ENCODE results near the gene CHCHD6.

Gene CHCHD6

DNA sequence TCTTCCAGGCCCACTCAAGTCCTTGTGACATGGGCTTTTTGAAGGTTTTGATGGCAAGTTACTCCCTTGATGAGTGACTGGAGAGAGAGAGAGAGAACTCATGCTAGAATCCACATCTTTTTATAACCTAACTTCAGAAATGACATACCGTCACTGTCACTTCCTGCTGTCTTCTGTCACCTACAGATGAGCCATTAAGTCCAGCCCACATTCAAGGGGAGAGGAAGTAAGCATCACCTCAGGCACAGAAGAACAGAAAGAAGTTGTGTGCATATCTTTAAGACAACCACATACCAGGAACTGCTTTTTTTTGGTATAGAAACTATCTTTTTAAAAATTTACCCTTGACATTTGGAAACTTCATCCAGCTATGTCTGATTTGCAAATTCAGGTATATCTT, 32.5 kb upstream of the CHCHD6 start:
- no peak overlapping the region for H3K4me3 ChIP-seq (ENCODE audit: low read length)
- no peak for DNase-seq (ENCODE audit: low read depth)
- no peak for TF ChIP-seq CTCF (IDR thresholded peaks at IDR 0.05; ENCODE audit: insufficient read depth, low read depth, low read length, missing control alignments)

- TF ChIP-seq CTCF (IDR thresholded peaks at IDR 0.05; ENCODE audit: insufficient read depth, low read depth, low read length, missing control alignments) = no peak
- no peak for DNase-seq (ENCODE audit: low read depth)
- H3K4me3 ChIP-seq (ENCODE audit: low read length) = no peak overlapping the region
Observed at GRCh38 chr3:126672340-126672739, 31.7 kb upstream of the CHCHD6 start.

GRCh38 chr3:126672741-126673140, 31.3 kb upstream of the CHCHD6 start:
- no peak overlapping the region for H3K4me3 ChIP-seq (ENCODE audit: low read length)
- TF ChIP-seq CTCF (IDR thresholded peaks at IDR 0.05; ENCODE audit: insufficient read depth, low read depth, low read length, missing control alignments) = no peak
- DNase-seq (ENCODE audit: low read depth) = no peak

DNA sequence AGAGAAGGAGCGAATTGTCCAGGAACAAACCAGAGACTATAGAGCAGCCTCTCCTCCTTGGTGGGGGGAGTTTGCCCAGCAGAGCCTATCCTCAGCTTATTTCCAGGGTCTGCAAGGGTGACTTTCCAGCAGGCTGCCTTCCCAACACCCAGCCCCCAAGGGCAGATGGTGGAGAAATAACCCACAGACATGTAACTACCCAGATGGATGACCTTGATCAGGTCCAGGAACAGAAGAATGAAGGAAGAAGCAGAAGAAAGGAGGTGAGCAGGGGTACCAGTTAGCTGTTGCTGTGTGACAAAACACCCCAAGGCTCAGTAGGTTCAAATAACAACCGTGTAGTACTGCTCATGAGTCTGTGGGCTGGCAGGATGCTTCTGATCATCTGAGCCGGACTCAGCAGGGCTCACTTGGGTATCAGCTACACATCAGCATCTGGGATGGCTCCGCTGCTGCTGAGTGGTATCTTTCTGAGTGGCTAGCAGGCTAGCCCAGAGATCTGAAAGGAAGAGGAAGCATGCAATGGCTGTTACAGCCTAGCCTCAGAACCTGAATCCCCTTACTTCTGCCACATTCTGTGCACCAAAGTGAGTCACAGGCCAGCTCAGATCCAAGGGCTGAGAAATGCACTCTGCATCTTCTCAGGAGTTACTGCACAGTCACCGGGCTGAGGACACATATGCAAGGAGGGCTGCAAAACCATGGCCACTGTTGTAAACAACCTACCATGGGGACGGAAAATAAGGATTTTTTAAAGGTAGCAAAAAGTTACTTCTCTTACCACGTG, 26.9 kb upstream of the CHCHD6 start:
- DNase-seq (ENCODE audit: low read depth) = peak; percentile 33
- no peak for TF ChIP-seq CTCF (IDR thresholded peaks at IDR 0.05; ENCODE audit: insufficient read depth, low read depth, low read length, missing control alignments)
- H3K4me3 ChIP-seq (ENCODE audit: low read length) = no peak overlapping the region

GRCh38 chr3:126677862-126678503, 26.1 kb upstream of the CHCHD6 start:
- H3K4me3 ChIP-seq (ENCODE audit: low read length) = no peak overlapping the region
- TF ChIP-seq CTCF (IDR thresholded peaks at IDR 0.05; ENCODE audit: insufficient read depth, low read depth, low read length, missing control alignments) = no peak
- no peak for DNase-seq (ENCODE audit: low read depth)

DNA sequence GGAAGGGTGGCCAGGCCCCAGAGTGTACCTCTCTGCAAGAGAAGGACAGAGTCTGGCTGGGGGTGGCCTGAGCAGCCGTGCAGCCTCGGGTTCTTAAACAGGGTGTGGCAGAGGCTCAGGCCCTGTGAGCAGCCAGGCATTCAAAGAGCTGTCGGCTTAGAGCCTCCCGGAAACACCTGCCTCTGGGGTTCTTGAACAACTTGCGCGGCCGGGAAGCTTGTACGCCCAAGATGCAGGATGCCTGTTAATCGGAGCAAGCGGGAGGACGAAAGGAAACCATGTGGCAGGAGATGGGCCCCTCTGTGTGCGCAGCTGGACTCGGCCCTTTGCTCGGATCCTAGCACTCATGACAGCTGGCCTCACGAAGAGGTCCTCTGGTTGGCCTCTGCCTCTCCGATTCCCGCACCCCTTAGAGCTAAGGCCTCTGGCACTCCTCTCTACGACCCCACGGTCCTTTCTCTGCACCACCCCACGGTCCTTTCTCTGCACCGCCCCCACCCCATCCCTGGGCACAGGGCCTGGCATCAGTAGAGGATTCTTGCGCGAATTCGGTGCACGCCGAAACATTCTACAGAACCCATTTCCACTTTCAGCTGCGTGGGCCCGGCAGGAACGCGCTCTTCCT, 25.2 kb upstream of the CHCHD6 start:
- no peak overlapping the region for H3K4me3 ChIP-seq (ENCODE audit: low read length)
- no peak for DNase-seq (ENCODE audit: low read depth)
- TF ChIP-seq CTCF (IDR thresholded peaks at IDR 0.05; ENCODE audit: insufficient read depth, low read depth, low read length, missing control alignments) = no peak

Measured in epithelial cell of esophagus (primary cell).